Measurements from ENCODE around the gene PDIA5.

PDIA5 gene

DNA sequence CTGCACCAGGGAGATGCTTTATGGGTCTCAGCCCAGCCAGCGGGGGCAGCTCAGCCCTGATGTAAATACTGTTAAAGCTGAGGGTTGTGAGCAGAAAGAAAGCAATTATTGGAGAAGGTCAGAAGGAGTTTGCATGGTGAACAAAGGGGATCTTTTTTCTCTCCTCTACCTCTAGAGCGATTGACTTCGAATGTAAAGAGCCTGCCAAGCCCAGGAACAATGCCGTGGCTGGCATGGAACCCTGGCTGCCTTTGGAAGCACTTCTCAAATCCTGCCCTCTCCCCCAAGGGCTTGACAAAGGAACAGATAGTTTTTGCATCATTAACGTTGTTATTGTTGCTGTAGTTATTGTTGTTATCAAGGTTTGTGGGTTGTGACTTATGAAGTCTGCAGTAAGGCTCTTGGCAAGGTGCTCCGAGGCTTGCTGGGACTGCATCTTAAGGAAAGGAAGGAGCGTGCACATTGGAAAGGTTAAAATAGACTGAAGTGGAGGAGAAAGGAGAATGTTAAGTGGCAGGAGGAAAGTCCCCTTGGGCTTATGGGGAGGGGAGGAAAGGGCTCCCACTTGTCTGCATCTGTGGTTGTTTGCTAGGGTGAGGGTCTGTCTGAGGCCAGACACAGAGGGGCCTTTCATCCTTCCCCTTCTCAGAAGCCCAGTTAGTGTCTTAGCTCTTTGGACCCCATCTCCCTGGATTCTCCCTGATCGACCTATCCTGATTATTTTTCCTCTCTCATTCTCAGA lies 16.7 kb downstream of the PDIA5 start:
- H3K27ac ChIP-seq, result no peak overlapping the region
- H2AFZ ChIP-seq (ENCODE audit: low read depth), result no peak overlapping the region

DNA sequence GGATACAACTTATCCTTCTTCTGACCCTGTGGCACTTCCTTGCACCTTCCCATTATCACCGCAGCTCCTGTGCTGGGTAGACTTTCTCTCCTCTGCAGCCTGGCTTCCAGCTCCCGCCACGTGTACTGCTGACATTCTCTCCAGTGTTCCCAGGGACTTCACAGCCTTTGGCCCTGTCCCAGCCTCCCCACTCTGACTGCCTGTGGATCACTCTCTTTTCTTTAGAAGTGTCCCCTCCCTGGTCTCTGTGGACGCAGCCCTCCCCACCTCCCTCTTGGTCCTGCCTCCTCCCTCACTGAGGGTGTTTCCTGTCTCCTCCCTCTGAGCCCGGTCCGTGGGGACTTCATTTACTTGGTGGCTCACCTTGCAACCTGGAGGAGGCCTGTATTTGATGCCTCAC lies 17.4 kb downstream of the PDIA5 start:
- Histone ChIP-seq H3K79me2 (ENCODE audit: insufficient read depth, low read depth) (peaks cover 83% of the 10 kb centered on the region), H3K4me2 (no peak overlapping the region), H3K9ac (no peak overlapping the region), H3K4me3 (IDR thresholded peaks at IDR 0.05; ENCODE audit: insufficient read depth, low read depth, low read length) (no peak overlapping the region), H3K27ac (no peak overlapping the region), H4K20me1 (ENCODE audit: insufficient read depth) (peaks cover 26% of the 10 kb centered on the region), H3K4me1 (ENCODE audit: low read depth, poor library complexity, severe bottlenecking) (peaks cover 27% of the 10 kb centered on the region), H3K27me3 (ENCODE audit: insufficient read depth, low read depth) (no peaks in the 10 kb centered on the region), H2AFZ (ENCODE audit: low read depth) (no peak overlapping the region), H3K36me3 (ENCODE audit: insufficient read depth) (no peaks in the 10 kb centered on the region)
- TF ChIP-seq, protein P1, sequence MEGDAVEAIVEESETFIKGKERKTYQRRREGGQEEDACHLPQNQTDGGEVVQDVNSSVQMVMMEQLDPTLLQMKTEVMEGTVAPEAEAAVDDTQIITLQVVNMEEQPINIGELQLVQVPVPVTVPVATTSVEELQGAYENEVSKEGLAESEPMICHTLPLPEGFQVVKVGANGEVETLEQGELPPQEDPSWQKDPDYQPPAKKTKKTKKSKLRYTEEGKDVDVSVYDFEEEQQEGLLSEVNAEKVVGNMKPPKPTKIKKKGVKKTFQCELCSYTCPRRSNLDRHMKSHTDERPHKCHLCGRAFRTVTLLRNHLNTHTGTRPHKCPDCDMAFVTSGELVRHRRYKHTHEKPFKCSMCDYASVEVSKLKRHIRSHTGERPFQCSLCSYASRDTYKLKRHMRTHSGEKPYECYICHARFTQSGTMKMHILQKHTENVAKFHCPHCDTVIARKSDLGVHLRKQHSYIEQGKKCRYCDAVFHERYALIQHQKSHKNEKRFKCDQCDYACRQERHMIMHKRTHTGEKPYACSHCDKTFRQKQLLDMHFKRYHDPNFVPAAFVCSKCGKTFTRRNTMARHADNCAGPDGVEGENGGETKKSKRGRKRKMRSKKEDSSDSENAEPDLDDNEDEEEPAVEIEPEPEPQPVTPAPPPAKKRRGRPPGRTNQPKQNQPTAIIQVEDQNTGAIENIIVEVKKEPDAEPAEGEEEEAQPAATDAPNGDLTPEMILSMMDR (conservative IDR thresholded peaks at IDR 0.05; ENCODE audit: low read depth, low read length), result no peak

More for the DNA sequence above, 16.7 kb downstream of the PDIA5 start:
- Histone ChIP-seq H3K4me2 (no peak overlapping the region), H3K4me3 (IDR thresholded peaks at IDR 0.05; ENCODE audit: insufficient read depth, low read depth, low read length) (no peak overlapping the region), H3K79me2 (ENCODE audit: insufficient read depth, low read depth) (peaks cover 87% of the 10 kb centered on the region), H4K20me1 (ENCODE audit: insufficient read depth) (peaks cover 29% of the 10 kb centered on the region), H3K36me3 (ENCODE audit: insufficient read depth) (no peaks in the 10 kb centered on the region), H3K9ac (no peak overlapping the region), H3K4me1 (ENCODE audit: low read depth, poor library complexity, severe bottlenecking) (peaks cover 27% of the 10 kb centered on the region), H3K27me3 (ENCODE audit: insufficient read depth, low read depth) (no peaks in the 10 kb centered on the region)
- TF ChIP-seq, protein P1 (conservative IDR thresholded peaks at IDR 0.05; ENCODE audit: low read depth, low read length), result no peak

DNA sequence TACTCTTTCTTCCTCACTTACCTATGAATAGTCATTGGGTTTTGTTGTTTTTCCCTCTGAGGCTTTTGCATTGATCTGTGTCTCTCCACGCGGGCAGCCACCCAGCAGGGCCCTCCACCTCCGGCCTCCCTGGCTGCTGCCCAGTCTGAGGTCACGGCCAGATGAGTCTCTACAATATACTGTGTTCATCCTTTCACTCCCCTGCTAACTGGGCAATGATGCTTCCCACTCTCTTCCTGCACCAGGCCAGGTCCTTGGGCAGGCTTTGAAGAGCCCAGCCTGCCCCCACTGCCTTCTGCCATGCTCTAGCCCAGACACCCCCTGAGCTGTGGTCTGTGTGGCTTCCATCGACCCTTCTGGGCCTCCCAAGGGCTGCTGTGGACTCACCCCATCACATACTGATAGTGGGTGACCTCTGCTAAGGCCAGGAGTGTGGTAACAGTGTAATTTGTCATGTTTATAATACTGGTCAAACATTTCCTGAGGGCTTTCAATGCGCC lies 18.0 kb downstream of the PDIA5 start:
- Histone ChIP-seq H3K4me2 (no peak overlapping the region), H3K4me1 (ENCODE audit: low read depth, poor library complexity, severe bottlenecking) (peaks cover 27% of the 10 kb centered on the region), H3K4me3 (IDR thresholded peaks at IDR 0.05; ENCODE audit: insufficient read depth, low read depth, low read length) (no peak overlapping the region), H3K27ac (no peak overlapping the region), H3K27me3 (ENCODE audit: insufficient read depth, low read depth) (no peaks in the 10 kb centered on the region), H3K36me3 (ENCODE audit: insufficient read depth) (no peaks in the 10 kb centered on the region), H4K20me1 (ENCODE audit: insufficient read depth) (peaks cover 26% of the 10 kb centered on the region), H2AFZ (ENCODE audit: low read depth) (no peak overlapping the region), H3K9ac (no peak overlapping the region), H3K79me2 (ENCODE audit: insufficient read depth, low read depth) (peaks cover 79% of the 10 kb centered on the region)
- TF ChIP-seq, protein P1 (conservative IDR thresholded peaks at IDR 0.05; ENCODE audit: low read depth, low read length), result no peak

DNA sequence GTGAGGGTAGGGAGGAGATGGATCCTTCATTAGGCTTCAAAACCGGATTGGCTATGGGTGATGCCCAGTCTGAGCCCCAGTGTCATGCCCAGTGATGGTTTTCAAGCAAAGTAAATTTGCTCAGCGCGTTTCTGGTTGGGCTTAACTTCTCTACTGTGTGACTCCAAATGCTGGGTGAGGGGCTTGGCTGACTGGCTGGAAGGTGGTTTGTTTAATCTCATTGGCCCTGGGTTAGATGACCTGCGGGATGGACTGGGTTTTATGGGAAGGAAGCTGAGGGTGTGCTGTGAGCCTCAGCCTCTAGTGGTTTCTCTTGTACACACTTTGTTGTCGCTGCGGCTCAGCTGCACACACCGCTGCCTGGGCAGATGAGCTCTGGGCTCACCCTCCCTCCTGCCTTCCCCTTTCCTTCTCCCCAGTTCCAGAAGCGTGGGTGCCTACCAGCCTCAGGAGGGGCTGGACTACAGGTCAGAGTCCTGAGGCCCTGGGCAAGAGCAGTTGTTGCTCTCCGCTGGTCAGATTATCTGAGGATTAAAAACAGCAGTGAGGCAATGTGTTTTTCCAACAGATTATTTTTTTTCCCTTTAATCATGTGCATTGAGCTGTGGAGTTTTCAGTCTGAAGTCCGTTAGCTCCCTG lies 18.6 kb downstream of the PDIA5 start:
- H3K27me3 ChIP-seq (ENCODE audit: insufficient read depth, low read depth), result no peaks in the 10 kb centered on the region
- peaks cover 26% of the 10 kb centered on the region for H4K20me1 ChIP-seq (ENCODE audit: insufficient read depth)
- H3K79me2 ChIP-seq (ENCODE audit: insufficient read depth, low read depth), result peaks cover 77% of the 10 kb centered on the region
- no peak overlapping the region for H3K9ac ChIP-seq
- peaks cover 24% of the 10 kb centered on the region for H3K4me1 ChIP-seq (ENCODE audit: low read depth, poor library complexity, severe bottlenecking)
- TF ChIP-seq, protein P1 (conservative IDR thresholded peaks at IDR 0.05; ENCODE audit: low read depth, low read length), result no peak
- no peak overlapping the region for H3K4me3 ChIP-seq (IDR thresholded peaks at IDR 0.05; ENCODE audit: insufficient read depth, low read depth, low read length)
- no peak overlapping the region for H3K27ac ChIP-seq
- H3K36me3 ChIP-seq (ENCODE audit: insufficient read depth), result no peaks in the 10 kb centered on the region
- H2AFZ ChIP-seq (ENCODE audit: low read depth), result no peak overlapping the region
- H3K4me2 ChIP-seq, result no peak overlapping the region

Data from KMS-11 (cell line).